HG02870 (cell line): Measurements from ENCODE around the gene GADL1.

ENCODE experiments used
- ATAC-seq: cut with Tn5 transposase; IDR thresholded peaks from one replicate; pipeline ENCODE4 v1.9.1; 2021; ENCODE audit warnings: mild to moderate bottlenecking, moderate library complexity; ENCODE audit not compliant: unreplicated experiment

Gene GADL1

GRCh38 chr3:30682434-30683155 is 211.9 kb downstream of the GADL1 start:
- no peak for ATAC-seq

DNA sequence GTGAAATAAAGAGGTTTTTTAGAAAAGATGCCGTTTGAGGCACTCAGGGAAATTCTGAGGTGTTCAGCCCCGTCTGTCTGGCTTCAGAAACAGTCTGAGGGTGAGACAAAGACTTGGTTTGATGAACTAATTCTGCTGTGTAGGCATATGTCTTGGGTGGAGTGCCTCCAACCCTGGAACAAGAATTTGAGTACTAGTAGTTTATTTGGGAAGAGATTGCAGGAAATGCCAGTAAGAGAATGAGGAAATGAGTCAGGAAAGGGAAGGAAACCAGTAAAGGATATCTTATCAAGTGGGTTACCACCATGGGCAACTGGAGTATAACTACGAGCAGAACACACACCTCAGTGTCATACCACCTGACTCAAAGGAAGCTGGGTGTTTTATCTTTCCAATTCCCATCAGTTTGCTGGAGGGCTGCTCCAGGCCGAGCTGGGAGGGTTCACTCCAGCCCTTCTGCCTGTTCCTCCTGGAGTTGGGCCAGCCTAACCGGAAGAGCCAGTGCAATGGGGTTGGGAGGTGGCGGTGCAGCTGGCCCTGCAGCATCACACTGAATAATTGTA is 212.7 kb downstream of the GADL1 start:
- no peak for ATAC-seq

GRCh38 chr3:30680789-30681648 is 213.4 kb downstream of the GADL1 start:
- no peak for ATAC-seq

DNA sequence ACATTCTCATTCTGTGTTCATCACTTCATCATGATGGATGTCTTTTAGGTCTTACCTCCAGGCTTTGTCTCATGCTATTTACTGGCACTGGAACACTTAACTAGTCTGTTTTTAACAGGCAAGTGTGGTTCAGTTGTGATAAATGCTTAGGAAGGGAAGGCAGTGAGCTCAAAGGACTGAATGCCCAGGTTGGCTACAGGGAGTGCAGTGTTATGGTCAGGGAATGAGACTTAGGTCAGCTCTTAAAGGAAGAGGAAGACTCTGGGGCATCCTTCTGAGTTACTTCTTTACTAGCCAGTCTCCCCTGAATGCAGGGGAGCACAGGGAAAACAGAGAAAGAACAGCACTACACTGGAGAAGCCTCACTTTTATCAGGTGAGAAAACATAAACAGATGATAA is 215.4 kb downstream of the GADL1 start:
- ATAC-seq, result no peak

- no peak for ATAC-seq
Observed at GRCh38 chr3:30677347-30677685, 217.1 kb downstream of the GADL1 start.

DNA sequence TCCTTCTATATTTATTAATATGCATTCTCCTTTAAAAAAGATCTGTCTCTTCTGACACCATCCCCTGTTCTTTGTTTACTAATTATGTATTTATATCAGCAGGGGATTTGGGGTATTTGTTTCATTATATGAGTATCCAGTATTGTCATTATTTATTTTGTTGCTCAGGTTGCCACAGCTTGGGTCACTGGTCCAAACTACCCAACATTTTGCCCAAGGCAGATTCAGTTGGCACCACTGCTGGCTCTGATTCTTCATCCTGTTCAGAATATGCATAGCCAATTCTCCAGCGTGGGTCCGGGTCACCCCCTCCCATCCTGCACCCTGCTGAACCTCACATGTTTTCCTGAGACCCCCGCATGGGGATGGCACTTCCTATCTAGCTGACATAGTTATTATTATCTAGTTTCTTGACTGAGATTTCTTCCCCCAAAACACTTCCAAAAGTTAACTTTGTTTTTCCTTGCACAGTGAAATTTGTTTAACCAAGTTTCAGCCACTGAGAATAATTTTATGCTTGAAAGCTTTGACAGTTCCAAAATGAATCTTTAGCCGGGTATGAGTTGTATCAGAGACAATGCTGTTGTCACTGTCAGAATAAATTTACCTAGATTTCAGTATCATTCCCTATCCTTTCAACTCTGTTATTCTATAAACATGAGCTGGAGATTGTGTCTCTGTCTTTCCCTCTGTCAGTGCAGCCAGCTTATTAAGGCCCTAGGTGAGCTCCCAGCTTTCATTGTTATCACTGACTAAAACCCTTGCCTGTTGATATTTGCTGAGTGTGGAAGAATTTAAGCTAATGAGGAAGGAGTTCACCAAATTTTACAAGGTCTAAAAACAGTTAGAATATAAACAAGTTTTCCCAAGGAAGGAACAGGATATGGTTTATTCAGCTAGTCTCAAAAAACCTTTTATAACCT is 217.8 kb downstream of the GADL1 start:
- peak; percentile 60 for ATAC-seq
